ENCODE measurements around the gene FNDC10. TPM values are rescaled to one million over a fixed set of nuclear protein-coding genes. Genes with fewer than 3 reads are reported as not detected.

The FNDC10 gene
- total and polyA plus RNA-seq, 10 of the 15 experiments (the other 5 are each of a cell fraction or from before 2014, with no cell fraction given): 0.05 to 1.3 (median 0.25) TPM; not detected in 4

GRCh38 chr1:1599030-1599934 lies 653 bp downstream of the FNDC10 start (continued):
- TF ChIP-seq ZNF687 (IDR thresholded peaks at IDR 0.05): no peak
- no peak for TF ChIP-seq BMI1 (IDR thresholded peaks at IDR 0.05; ENCODE audit: borderline replicate concordance)
- TF ChIP-seq CREB1 (IDR thresholded peaks at IDR 0.05; ENCODE audit: low read depth): no peak
- no peak for TF ChIP-seq NRF1 (conservative IDR thresholded peaks at IDR 0.05; ENCODE audit: low read depth, low read length)
- TF ChIP-seq FOS (IDR thresholded peaks at IDR 0.05; ENCODE audit: borderline replicate concordance, extremely low read depth, insufficient read length): no peak
- 0 out of 2 replicates have a peak, but pooled peaks have one; percentile 25 for TF ChIP-seq DPF2 (IDR thresholded peaks at IDR 0.05)
- no peak for TF ChIP-seq PBX3 (IDR thresholded peaks at IDR 0.05; ENCODE audit: insufficient replicate concordance, low read depth, low read length)
- TF ChIP-seq ETV6 (conservative IDR thresholded peaks at IDR 0.05 in 1 of 2, IDR thresholded peaks at IDR 0.05 in 1 of 2; ENCODE audit: borderline replicate concordance in 1 of 2, low read depth in 1 of 2): no peak
- no peak for TF ChIP-seq ASH2L (IDR thresholded peaks at IDR 0.05; ENCODE audit: borderline replicate concordance, low read depth)
- TF ChIP-seq HDAC6 (IDR thresholded peaks at IDR 0.05; ENCODE audit: unreplicated experiment): peak; percentile 82
- TF ChIP-seq ZNF274 (IDR thresholded peaks at IDR 0.05; ENCODE audit: insufficient read depth, insufficient read length): no peak
- no peak for TF ChIP-seq CHD2 (IDR thresholded peaks at IDR 0.05; ENCODE audit: borderline replicate concordance, low read depth, low read length)
- no peak for TF ChIP-seq NFXL1 (IDR thresholded peaks at IDR 0.05; ENCODE audit: borderline replicate concordance)
- no peak for TF ChIP-seq SPI1 (IDR thresholded peaks at IDR 0.05; ENCODE audit: borderline replicate concordance, insufficient read depth, low read depth, low read length)
- no peak for TF ChIP-seq CEBPB (IDR thresholded peaks at IDR 0.05; ENCODE audit: borderline replicate concordance in 1 of 2, low read depth in 2 of 2, low read length in 2 of 2)
- peak; percentile 63 for TF ChIP-seq IKZF1 (conservative IDR thresholded peaks at IDR 0.05)
- TF ChIP-seq, protein P1, sequence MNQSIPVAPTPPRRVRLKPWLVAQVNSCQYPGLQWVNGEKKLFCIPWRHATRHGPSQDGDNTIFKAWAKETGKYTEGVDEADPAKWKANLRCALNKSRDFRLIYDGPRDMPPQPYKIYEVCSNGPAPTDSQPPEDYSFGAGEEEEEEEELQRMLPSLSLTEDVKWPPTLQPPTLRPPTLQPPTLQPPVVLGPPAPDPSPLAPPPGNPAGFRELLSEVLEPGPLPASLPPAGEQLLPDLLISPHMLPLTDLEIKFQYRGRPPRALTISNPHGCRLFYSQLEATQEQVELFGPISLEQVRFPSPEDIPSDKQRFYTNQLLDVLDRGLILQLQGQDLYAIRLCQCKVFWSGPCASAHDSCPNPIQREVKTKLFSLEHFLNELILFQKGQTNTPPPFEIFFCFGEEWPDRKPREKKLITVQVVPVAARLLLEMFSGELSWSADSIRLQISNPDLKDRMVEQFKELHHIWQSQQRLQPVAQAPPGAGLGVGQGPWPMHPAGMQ (IDR thresholded peaks at IDR 0.05; ENCODE audit: borderline replicate concordance): no peak
- no peak for TF ChIP-seq BCL11A (IDR thresholded peaks at IDR 0.05; ENCODE audit: low read depth, low read length)
- no peak for TF ChIP-seq USF2 (IDR thresholded peaks at IDR 0.05; ENCODE audit: borderline replicate concordance, low read depth, low read length)
